H9 (cell line): ENCODE results near the gene ATAD3B. TPM values are rescaled to one million over a fixed set of nuclear protein-coding genes. Genes with fewer than 3 reads are reported as not detected.
"Not testable (repeated sequence)": the region's sequence is repeated elsewhere in the genome, so short reads cannot be mapped to it uniquely, and the experiment has no call there.

Experiments
- DNase-seq: peaks from one replicate; pipeline ENCODE4 v3.0.0-alpha.2; 2017
- H2AFZ ChIP-seq: one replicate; pipeline ENCODE4 v1.6.1; 2013; ENCODE audit warnings: mild to moderate bottlenecking, low read length, control low read depth, moderate library complexity
- H2AK5ac ChIP-seq: 2 replicates; pipeline ENCODE4 v1.6.1; 2013; ENCODE audit warnings: low read length, control low read depth, mixed read lengths; ENCODE audit not compliant: insufficient read length
- H2BK120ac ChIP-seq: one replicate; pipeline ENCODE4 v1.6.1; 2013; ENCODE audit warnings: low read depth, mild to moderate bottlenecking, low read length, control low read depth, inconsistent platforms; ENCODE audit not compliant: poor library complexity, severe bottlenecking
- H2BK12ac ChIP-seq: 2 replicates; pipeline ENCODE4 v1.6.1; 2013; ENCODE audit warnings: low read length, control low read depth, mixed read lengths, low read depth; ENCODE audit not compliant: insufficient read length
- H2BK15ac ChIP-seq: 2 replicates; pipeline ENCODE4 v1.6.1; 2013; ENCODE audit warnings: low read depth, low read length, control low read depth
- H2BK20ac ChIP-seq: one replicate; pipeline ENCODE4 v1.6.1; 2013; ENCODE audit warnings: low read depth, mild to moderate bottlenecking, low read length, control low read depth, inconsistent platforms; ENCODE audit not compliant: poor library complexity, severe bottlenecking
- H2BK5ac ChIP-seq: 2 replicates; pipeline ENCODE4 v1.6.1; 2013; ENCODE audit warnings: low read length, control low read depth, mixed read lengths; ENCODE audit not compliant: insufficient read length
- H3K14ac ChIP-seq: 2 replicates; pipeline ENCODE4 v1.6.1; 2013; ENCODE audit warnings: low read length, control low read depth; ENCODE audit not compliant: insufficient read depth
- H3K18ac ChIP-seq: 2 replicates; pipeline ENCODE4 v1.6.1; 2013; ENCODE audit warnings: low read depth, mild to moderate bottlenecking, mixed read lengths, low read length, control low read depth; ENCODE audit not compliant: insufficient read length
- H3K23ac ChIP-seq: 2 replicates; pipeline ENCODE4 v1.6.1; 2013; ENCODE audit warnings: low read length, control low read depth, mixed read lengths, low read depth; ENCODE audit not compliant: insufficient read length
- H3K23me2 ChIP-seq: 2 replicates; pipeline ENCODE4 v1.6.1; 2013; ENCODE audit warnings: low read depth, mild to moderate bottlenecking, mixed read lengths, low read length, control low read depth; ENCODE audit not compliant: insufficient read length, poor library complexity, severe bottlenecking
- H3K27ac ChIP-seq: 2 replicates; pipeline ENCODE4 v1.5.1; 2013; ENCODE audit warnings: low read length, control low read depth, mixed read lengths, low read depth; ENCODE audit not compliant: insufficient read length
- H3K27me3 ChIP-seq: 2 replicates; pipeline ENCODE4 v1.6.1; 2013; ENCODE audit warnings: low read length, control low read depth, inconsistent platforms; ENCODE audit not compliant: insufficient read depth
- H3K4ac ChIP-seq: 2 replicates; pipeline ENCODE4 v1.6.1; 2013; ENCODE audit warnings: low read depth, mild to moderate bottlenecking, control low read depth, inconsistent platforms, low read length, moderate library complexity
- H3K4me1 ChIP-seq: 2 replicates; pipeline ENCODE4 v1.6.1; 2013; ENCODE audit warnings: low read length, control low read depth, inconsistent platforms; ENCODE audit not compliant: insufficient read depth
- H3K4me2 ChIP-seq: 2 replicates; pipeline ENCODE4 v1.6.1; 2013; ENCODE audit warnings: low read length, control low read depth, mixed read lengths; ENCODE audit not compliant: insufficient read length, insufficient read depth
- H3K56ac ChIP-seq: 2 replicates; pipeline ENCODE4 v1.6.1; 2013; ENCODE audit warnings: low read depth, mild to moderate bottlenecking, mixed read lengths, low read length, control low read depth; ENCODE audit not compliant: insufficient read length
- H3K79me1 ChIP-seq: 2 replicates; pipeline ENCODE4 v1.6.1; 2013; ENCODE audit warnings: low read depth, mild to moderate bottlenecking, moderate library complexity, low read length, control low read depth, inconsistent platforms; ENCODE audit not compliant: insufficient read depth, poor library complexity, severe bottlenecking
- H3K79me2 ChIP-seq: 2 replicates; pipeline ENCODE4 v1.6.1; 2013; ENCODE audit warnings: low read length, control low read depth, inconsistent platforms; ENCODE audit not compliant: insufficient read depth
- H3K9ac ChIP-seq: 2 replicates; pipeline ENCODE4 v1.6.1; 2013; ENCODE audit warnings: low read length, control low read depth, mixed read lengths; ENCODE audit not compliant: insufficient read length; ENCODE audit errors: extremely low read depth
- H3K9me3 ChIP-seq: one replicate; pipeline ENCODE4 v1.6.1; 2013; ENCODE audit warnings: low read depth, low read length, inconsistent platforms; ENCODE audit not compliant: control insufficient read depth
- H3T11ph ChIP-seq: one replicate; pipeline ENCODE4 v1.6.1; 2013; ENCODE audit warnings: mild to moderate bottlenecking, low read length, control low read depth, inconsistent platforms
- H4K20me1 ChIP-seq: one replicate; pipeline ENCODE4 v1.6.1; 2013; ENCODE audit not compliant: control insufficient read depth, insufficient read length, insufficient read depth
- H4K5ac ChIP-seq: 2 replicates; pipeline ENCODE4 v1.6.1; 2013; ENCODE audit warnings: low read depth, mild to moderate bottlenecking, mixed read lengths, low read length, control low read depth; ENCODE audit not compliant: insufficient read length
- H4K8ac ChIP-seq: replicated peaks from 2 replicates; pipeline ENCODE4 v1.6.1; 2013; ENCODE audit warnings: low read length, control low read depth, mixed read lengths, low read depth; ENCODE audit not compliant: insufficient read length
- H4K91ac ChIP-seq: 2 replicates; pipeline ENCODE4 v1.6.1; 2013; ENCODE audit warnings: low read depth, mild to moderate bottlenecking, moderate library complexity, mixed read lengths, low read length, control low read depth; ENCODE audit not compliant: insufficient read length
- H3K27ac Mint-ChIP-seq, 3 experiments: 2 replicates in 2 of 3; 3 replicates in 1 of 3; pipeline ENCODE4 v1.8.0; 2020 to 2021; ENCODE audit warnings: mixed read lengths in 3 of 3, mild to moderate bottlenecking in 1 of 3, moderate library complexity in 1 of 3
- H3K27me3 Mint-ChIP-seq: 2 replicates; pipeline ENCODE4 v1.8.0; 2021; ENCODE audit warnings: low read depth, mild to moderate bottlenecking, moderate library complexity, mixed read lengths
- H3K36me3 Mint-ChIP-seq, 3 experiments: 2 replicates in 2 of 3; 3 replicates in 1 of 3; pipeline ENCODE4 v1.8.0; 2020 to 2021; ENCODE audit warnings: low read depth in 3 of 3, mixed read lengths in 3 of 3; ENCODE audit not compliant: insufficient read depth in 1 of 3
- H3K4me1 Mint-ChIP-seq, 2 experiments: 2 replicates each; pipeline ENCODE4 v1.8.0; 2020; ENCODE audit warnings: mixed read lengths in 2 of 2
- H3K4me3 Mint-ChIP-seq, 2 experiments: 2 replicates in 1 of 2; 3 replicates in 1 of 2; pipeline ENCODE4 v1.8.0; 2020 to 2021; ENCODE audit warnings: mild to moderate bottlenecking in 2 of 2, mixed read lengths in 2 of 2, moderate library complexity in 1 of 2
- H3K9me3 Mint-ChIP-seq, 2 experiments: 2 replicates in 1 of 2; 3 replicates in 1 of 2; pipeline ENCODE4 v1.8.0; 2020; ENCODE audit warnings: mild to moderate bottlenecking in 2 of 2, mixed read lengths in 2 of 2, moderate library complexity in 1 of 2
- CTCF ChIP-seq: fragments of 200-600 bp; sonication (generic); conservative IDR thresholded peaks from 3 replicates; pipeline ENCODE4 v1.8.0; 2021; ENCODE audit warnings: antibody characterized with exemption, mild to moderate bottlenecking
- WGBS: extraction: QIAGEN DNeasy Blood & Tissue Kit; methylation state at CpG from one replicate; pipeline ENCODE4 v1.1.7; 2013; ENCODE audit warnings: missing lambda C conversion rate, low lambda C conversion rate, mixed read lengths; ENCODE audit not compliant: insufficient read length; ENCODE audit errors: extremely low coverage; 5-methylcytosine and 5-hydroxymethylcytosine counted together
- total RNA-seq: library from RNA; stranded (reverse); gene quantifications from 2 replicates; pipeline ENCODE4 v1.2.1, GENCODE V29; 2021

The ATAD3B gene
- total RNA-seq, 1 experiment from 2014 or later: 78.6 TPM

DNA sequence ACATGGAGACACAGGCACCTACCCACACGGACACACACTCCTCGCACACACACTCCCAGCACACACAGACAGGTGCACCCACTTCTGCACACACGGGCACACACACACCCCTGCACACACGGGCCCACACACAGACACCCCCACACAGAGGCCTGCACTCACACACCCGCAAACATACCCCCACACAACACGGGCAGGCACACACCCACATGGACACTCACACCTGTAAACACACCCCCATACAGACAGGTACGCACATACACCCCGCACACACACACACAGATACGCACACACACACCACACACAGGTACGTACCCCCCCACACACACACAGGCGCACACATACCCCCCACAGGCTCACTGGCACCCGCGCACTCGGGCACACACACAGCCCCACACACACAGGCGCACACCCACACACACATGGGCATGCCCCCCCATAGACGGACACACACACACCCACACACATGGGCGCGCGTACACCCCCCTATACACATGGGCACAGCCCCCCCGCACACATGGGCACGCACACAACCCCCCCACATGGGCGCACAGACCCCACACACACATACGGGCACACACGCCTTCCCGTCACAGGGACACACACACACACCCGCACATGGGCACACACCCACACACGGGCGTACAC is 46.5 kb downstream of the ATAD3B start:
- H3K79me2 ChIP-seq: no peaks in the 10 kb centered on the region; the same call in 1 of the 2 replicates
- H3T11ph ChIP-seq: no peak overlapping the region
- no peak for TF ChIP-seq CTCF
- H2AK5ac ChIP-seq: no peak overlapping the region
- no peak overlapping the region for H2BK15ac ChIP-seq
- H3K18ac ChIP-seq: no peak overlapping the region
- no peak overlapping the region for H3K9ac ChIP-seq
- no peaks in the 10 kb centered on the region for H3K27me3 ChIP-seq
- H2BK12ac ChIP-seq: no peak overlapping the region
- H3K4me1 ChIP-seq: no peaks in the 10 kb centered on the region
- Mint-ChIP-seq H3K4me3 (no peak overlapping the region; a peak in 1 of 5 replicates), H3K36me3 (peaks cover 14 to 52% (median 18%) of the 10 kb centered on the region in 3 experiments), H3K4me1 (peaks cover 0 to 3% of the 10 kb centered on the region in 2 experiments; a peak in 1 of 4 replicates), H3K27me3 (no peaks in the 10 kb centered on the region), H3K9me3 (no peaks in the 10 kb centered on the region), H3K27ac (peak overlapping the region in 1 of 3 experiments; percentile 1; a peak in 2 of 7 replicates)
- H3K23ac ChIP-seq: no peak overlapping the region
- no peak overlapping the region for H4K8ac ChIP-seq
- no peak overlapping the region for H3K14ac ChIP-seq
- no peak overlapping the region for H2BK20ac ChIP-seq
- H2AFZ ChIP-seq: no peak overlapping the region
- H3K56ac ChIP-seq: no peak overlapping the region
- H3K23me2 ChIP-seq: no peaks in the 10 kb centered on the region
- H3K4me2 ChIP-seq: no peak overlapping the region
- no peak overlapping the region for H3K4ac ChIP-seq
- H3K9me3 ChIP-seq: no peaks in the 10 kb centered on the region
- no peak overlapping the region for H4K91ac ChIP-seq
- DNase-seq: no peak
- no peak overlapping the region for H3K27ac ChIP-seq
- WGBS: no CpG with 5 or more reads among the region's 28 CpGs
- H3K79me1 ChIP-seq: no peaks in the 10 kb centered on the region
- H4K5ac ChIP-seq: no peak overlapping the region
- H2BK5ac ChIP-seq: no peak overlapping the region
- H2BK120ac ChIP-seq: no peak overlapping the region
- no peaks in the 10 kb centered on the region for H4K20me1 ChIP-seq

DNA sequence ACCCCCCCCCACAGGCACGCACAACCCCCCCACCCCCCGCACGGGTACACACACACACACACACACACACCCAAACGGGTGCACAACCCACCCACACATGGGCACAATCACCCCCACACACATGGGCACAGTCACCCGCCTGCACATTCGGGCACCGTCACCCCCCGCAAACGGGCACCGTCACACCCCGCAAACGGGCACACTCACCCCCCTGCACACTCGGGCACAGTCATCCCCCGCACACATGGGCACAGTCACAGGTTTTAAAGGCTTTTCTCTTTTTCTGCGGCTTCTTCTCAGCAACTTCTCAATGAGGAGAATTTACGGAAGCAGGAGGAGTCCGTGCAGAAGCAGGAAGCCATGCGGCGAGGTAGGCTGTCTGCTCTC is 47.0 kb downstream of the ATAD3B start:
- peaks cover 15 to 53% (median 19%) of the 10 kb centered on the region in 3 experiments for H3K36me3 Mint-ChIP-seq
- not testable (repeated sequence) for H4K20me1 ChIP-seq, H4K91ac ChIP-seq, H3K27ac ChIP-seq, H3K4me3 Mint-ChIP-seq, H2AFZ ChIP-seq, H3K27me3 ChIP-seq, H4K5ac ChIP-seq, H2BK120ac ChIP-seq, H3K4ac ChIP-seq, H4K8ac ChIP-seq, H3T11ph ChIP-seq, H3K9me3 ChIP-seq, H3K23me2 ChIP-seq, H3K18ac ChIP-seq, H3K79me2 ChIP-seq, H3K56ac ChIP-seq, H2BK15ac ChIP-seq, H3K9ac ChIP-seq, H3K27me3 Mint-ChIP-seq, H3K27ac Mint-ChIP-seq, H3K23ac ChIP-seq, H3K9me3 Mint-ChIP-seq, H2BK12ac ChIP-seq, H3K4me1 Mint-ChIP-seq, H3K4me2 ChIP-seq, H3K14ac ChIP-seq, H3K79me1 ChIP-seq, H3K4me1 ChIP-seq, H2BK5ac ChIP-seq, H2BK20ac ChIP-seq, H2AK5ac ChIP-seq, DNase-seq
- no CpG with 5 or more reads among the region's 19 CpGs for WGBS
